H1 (cell line): ENCODE results near the gene ILF3. TPM values are rescaled to one million over a fixed set of nuclear protein-coding genes. Genes with fewer than 3 reads are reported as not detected.

Source experiments
- CTCF ChIA-PET: fragments of 300-600 bp; sonication (Branson Sonifier 250); formaldehyde crosslinking; loops from one replicate; lab custom pipeline; 2021; ENCODE audit not compliant: partially characterized antibody; lab: Charles Lee
- POLR2A ChIA-PET: fragments of 300-600 bp; sonication (Branson Sonifier 250); formaldehyde crosslinking; loops from one replicate; lab custom pipeline; 2021; ENCODE audit warnings: inconsistent platforms; ENCODE audit not compliant: partially characterized antibody; lab: Charles Lee
- DNase-seq, 2 experiments: peaks; one replicate each; pipeline versions ENCODE4 v3.0.0 to v3.0.0-alpha.2; 2010 to 2022; ENCODE audit warnings: low spot score in 2 of 2, low read depth in 1 of 2, mixed read lengths in 1 of 2
- FAIRE-seq: peaks from 2 replicates; lab custom pipeline; 2011; peaks lifted over from hg19 to GRCh38; lab: Jason Lieb, UNC
- H2AFZ ChIP-seq: 2 replicates; pipeline ENCODE4 v1.8.1; 2012; ENCODE audit warnings: low read length, inconsistent platforms
- H2AK5ac ChIP-seq: 2 replicates; pipeline ENCODE4 v1.6.1; 2013; ENCODE audit warnings: low read depth, low read length
- H2BK120ac ChIP-seq: replicated peaks from 2 replicates; pipeline ENCODE3; 2013; ENCODE audit warnings: low read depth, low read length, inconsistent platforms
- H2BK12ac ChIP-seq: 2 replicates; pipeline ENCODE4 v1.6.1; 2013; ENCODE audit warnings: low read depth, low read length
- H2BK15ac ChIP-seq: 2 replicates; pipeline ENCODE4 v1.6.1; 2013; ENCODE audit warnings: low read length
- H2BK20ac ChIP-seq: 2 replicates; pipeline ENCODE4 v1.6.1; 2013; ENCODE audit warnings: low read length
- H2BK5ac ChIP-seq: 2 replicates; pipeline ENCODE4 v1.6.1; 2013; ENCODE audit warnings: low read depth, low read length
- H3K14ac ChIP-seq: 2 replicates; pipeline ENCODE4 v1.6.1; 2013; ENCODE audit warnings: inconsistent platforms; ENCODE audit not compliant: insufficient read length
- H3K18ac ChIP-seq: 2 replicates; pipeline ENCODE4 v1.6.1; 2013; ENCODE audit warnings: low read length; ENCODE audit errors: extremely low read depth
- H3K23ac ChIP-seq: 2 replicates; pipeline ENCODE4 v1.6.1; 2013; ENCODE audit warnings: inconsistent platforms; ENCODE audit not compliant: insufficient read length
- H3K23me2 ChIP-seq: 2 replicates; pipeline ENCODE4 v1.6.1; 2013; ENCODE audit warnings: low read depth, low read length
- H3K27ac ChIP-seq: 2 replicates; pipeline ENCODE4 v1.6.1; 2011; ENCODE audit warnings: low read depth, low read length, inconsistent platforms
- H3K27me3 ChIP-seq, 4 experiments: replicated peaks in 1 of 4; 1 replicate in 1 of 4; 2 replicates in 3 of 4; pipeline versions ENCODE4 v1.6.1 to v1.8.1; 2011 to 2013; ENCODE audit warnings: low read length in 3 of 4, mild to moderate bottlenecking in 3 of 4, inconsistent platforms in 2 of 4, mixed read lengths in 2 of 4, moderate library complexity in 1 of 4; ENCODE audit not compliant: control insufficient read depth in 3 of 4, insufficient read depth in 3 of 4; ENCODE audit errors: extremely low read depth in 1 of 4
- H3K36me3 ChIP-seq, 4 experiments: 2 replicates each; pipeline versions ENCODE4 v1.6.1 to v1.8.1; 2011 to 2013; ENCODE audit warnings: mild to moderate bottlenecking in 4 of 4, low read length in 3 of 4, moderate library complexity in 2 of 4, control low read depth in 1 of 4, inconsistent platforms in 1 of 4; ENCODE audit not compliant: insufficient read depth in 4 of 4, control insufficient read depth in 2 of 4
- H3K4ac ChIP-seq: replicated peaks from 2 replicates; pipeline ENCODE3; 2013; ENCODE audit warnings: low read length, low read depth, mixed read lengths, inconsistent platforms; ENCODE audit not compliant: insufficient read length
- H3K4me1 ChIP-seq, 4 experiments: replicated peaks in 1 of 4; 1 replicate in 1 of 4; 2 replicates in 3 of 4; pipeline versions ENCODE4 v1.6.1 to v1.8.1; 2011 to 2013; ENCODE audit warnings: low read length in 3 of 4, inconsistent platforms in 2 of 4, mixed read lengths in 1 of 4; ENCODE audit not compliant: insufficient read depth in 4 of 4, control insufficient read depth in 3 of 4
- H3K4me2 ChIP-seq, 2 experiments: 2 replicates each; pipeline versions ENCODE4 v1.6.1 to v1.8.1; 2011 to 2013; ENCODE audit warnings: low read depth in 2 of 2, low read length in 2 of 2, control low read depth in 1 of 2, inconsistent platforms in 1 of 2, mild to moderate bottlenecking in 1 of 2; ENCODE audit not compliant: insufficient read depth in 1 of 2
- H3K4me3 ChIP-seq, 4 experiments: fragments of 200-600, 300-600 bp in 1 of 4; sonication (generic), shearing (Covaris generic), sonication (Bioruptor Twin) in 1 of 4; 2 replicates each; pipeline versions ENCODE4 v1.5.1 to v1.8.1; 2011 to 2016; ENCODE audit warnings: low read length in 4 of 4, low read depth in 3 of 4, control low read depth in 2 of 4, inconsistent platforms in 2 of 4, mild to moderate bottlenecking in 2 of 4, mixed read lengths in 1 of 4, moderate library complexity in 1 of 4; ENCODE audit not compliant: insufficient read depth in 2 of 4; ENCODE audit errors: extremely low read depth in 1 of 4
- H3K56ac ChIP-seq: replicated peaks from 2 replicates; pipeline ENCODE3; 2013; ENCODE audit warnings: low read depth, mild to moderate bottlenecking, mixed read lengths, low read length, inconsistent platforms; ENCODE audit not compliant: insufficient read length
- H3K79me1 ChIP-seq: 2 replicates; pipeline ENCODE4 v1.6.1; 2013; ENCODE audit warnings: low read depth, low read length, control low read depth
- H3K79me2 ChIP-seq, 2 experiments: 2 replicates each; pipeline versions ENCODE4 v1.6.1 to v1.8.1; 2012 to 2013; ENCODE audit warnings: low read length in 2 of 2, mild to moderate bottlenecking in 2 of 2, inconsistent platforms in 1 of 2; ENCODE audit not compliant: insufficient read depth in 2 of 2, control insufficient read depth in 1 of 2
- H3K9ac ChIP-seq, 4 experiments: replicated peaks in 1 of 4; 1 replicate in 1 of 4; 2 replicates in 3 of 4; pipeline versions ENCODE4 v1.6.1 to v1.8.1; 2011 to 2013; ENCODE audit warnings: low read depth in 3 of 4, low read length in 3 of 4, control low read depth in 2 of 4, mild to moderate bottlenecking in 2 of 4, moderate library complexity in 2 of 4, inconsistent platforms in 1 of 4; ENCODE audit errors: extremely low read depth in 1 of 4
- H3K9me3 ChIP-seq, 2 experiments: 2 replicates each; pipeline versions ENCODE4 v1.6.1 to v1.8.1; 2012 to 2013; ENCODE audit warnings: mild to moderate bottlenecking in 2 of 2, moderate library complexity in 2 of 2, control low read depth in 1 of 2, inconsistent platforms in 1 of 2, low read depth in 1 of 2, low read length in 1 of 2, mixed read lengths in 1 of 2; ENCODE audit not compliant: insufficient read depth in 2 of 2
- H4K20me1 ChIP-seq, 2 experiments: replicated peaks in 1 of 2; 2 replicates each; pipeline versions ENCODE3 to v1.8.1; 2011 to 2013; ENCODE audit warnings: inconsistent platforms in 2 of 2, low read length in 2 of 2, mild to moderate bottlenecking in 1 of 2; ENCODE audit not compliant: insufficient read depth in 2 of 2, control insufficient read depth in 1 of 2
- H4K5ac ChIP-seq: 2 replicates; pipeline ENCODE4 v1.6.1; 2013; ENCODE audit warnings: low read length, low read depth, mixed read lengths, inconsistent platforms; ENCODE audit not compliant: insufficient read length
- H4K8ac ChIP-seq: 2 replicates; pipeline ENCODE4 v1.8.0; 2013; ENCODE audit warnings: mild to moderate bottlenecking, moderate library complexity, low read length, inconsistent platforms; ENCODE audit not compliant: insufficient read depth; ENCODE audit errors: extremely low read depth
- H4K91ac ChIP-seq: replicated peaks from 2 replicates; pipeline ENCODE3; 2013; ENCODE audit warnings: low read length, mixed read lengths, inconsistent platforms; ENCODE audit not compliant: insufficient read length
- EP300 ChIP-seq, 2 experiments: IDR thresholded peaks; 1 replicate in 1 of 2; 2 replicates in 1 of 2; pipeline ENCODE4 v1.6.1; 2011 to 2012; ENCODE audit warnings: low read depth in 2 of 2, low read length in 2 of 2, mild to moderate bottlenecking in 2 of 2, borderline replicate concordance in 1 of 2, inconsistent platforms in 1 of 2, moderate library complexity in 1 of 2
- EZH2 ChIP-seq: fragments of 200-600 bp; sonication (generic); IDR thresholded peaks from 2 replicates; pipeline ENCODE4 v1.7.1; 2012; ENCODE audit warnings: low read depth, mild to moderate bottlenecking, moderate library complexity, low read length, inconsistent platforms; ENCODE audit not compliant: severe bottlenecking
- HDAC6 ChIP-seq: IDR thresholded peaks from one replicate; pipeline ENCODE4 v1.7.1; 2012; ENCODE audit warnings: low read depth, mild to moderate bottlenecking, inconsistent platforms, low read length, moderate library complexity
- SIRT6 ChIP-seq: IDR thresholded peaks from one replicate; pipeline ENCODE4 v1.7.1; 2012; ENCODE audit warnings: low read length, inconsistent platforms
- TAF7 ChIP-seq: optimal IDR thresholded peaks from 2 replicates; pipeline ENCODE3; 2011; ENCODE audit warnings: low read depth, mild to moderate bottlenecking, inconsistent platforms, low read length, moderate library complexity, borderline replicate concordance
- TCF12 ChIP-seq: IDR thresholded peaks from 2 replicates; pipeline ENCODE4 v1.6.1; 2011; ENCODE audit warnings: low read depth, mild to moderate bottlenecking, low read length
- WGBS, 2 experiments: shearing (Covaris generic) in 1 of 2; methylation state at CpG; one replicate each; pipeline versions ENCODE4 v1.1.6 to v1.1.7; 2013 to 2015; ENCODE audit warnings: low lambda C conversion rate in 2 of 2, mixed read lengths in 2 of 2, inconsistent platforms in 1 of 2, low coverage in 1 of 2, missing lambda C conversion rate in 1 of 2; ENCODE audit not compliant: insufficient replicate concordance in 2 of 2, insufficient coverage in 1 of 2, insufficient read length in 1 of 2; ENCODE audit errors: extremely low coverage in 1 of 2, missing lambda C conversion rate in 1 of 2; 5-methylcytosine and 5-hydroxymethylcytosine counted together
- polyA plus RNA-seq, 7 experiments: library from polyadenylated mRNA; depleted of rRNA in 3 of 7; stranded (reverse) in 5 of 7; unstranded in 2 of 7; fragments of >200 nt in 5 of 7; fragments of 200-250 nt in 2 of 7; gene quantifications; 1 replicate in 5 of 7; 2 replicates in 1 of 7; 4 replicates in 1 of 7; pipeline versions ENCODE4 v1.2.1 to v1.2.3, GENCODE V29; 2011 to 2013; ENCODE audit warnings: missing spikeins in 2 of 7, mixed read lengths in 2 of 7
- total RNA-seq: library from RNA; stranded (reverse); fragmentation: NEBNext Ultra II Directional; extraction: Animal tissue kit (Norgen Biotek cat#: 25700); gene quantifications from 2 replicates; pipeline ENCODE4 v1.2.1, GENCODE V29; 2021

Gene ILF3
- total and polyA plus RNA-seq, 2 of the 8 experiments (the other 6 are each of a cell fraction or from before 2014, with no cell fraction given), result 291 to 695 TPM

DNA sequence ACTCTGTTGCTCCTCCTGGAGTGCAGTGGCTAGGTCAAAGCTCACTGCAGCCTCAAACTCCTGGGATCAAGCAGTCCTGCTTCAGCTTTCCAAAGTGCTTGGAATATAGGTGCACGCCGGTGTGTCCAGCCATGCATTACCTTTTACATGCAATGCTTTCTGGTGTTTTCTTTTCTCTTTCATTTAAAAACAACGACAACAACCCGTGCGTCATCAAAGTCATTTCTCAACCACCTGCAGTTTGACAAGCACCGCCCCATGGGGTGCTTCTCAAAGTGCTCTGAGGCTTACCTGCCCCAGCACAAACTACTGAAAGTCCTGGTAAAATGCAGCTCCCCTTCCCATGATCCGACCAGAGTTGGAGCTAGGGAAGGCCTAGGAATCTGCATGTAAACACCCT is 54.1 kb downstream of the ILF3 start:
- no peak overlapping the region for H3K9ac ChIP-seq
- H3K23me2 ChIP-seq, result no peaks in the 10 kb centered on the region
- no peak overlapping the region for H3K4ac ChIP-seq
- no peak overlapping the region for H3K23ac ChIP-seq
- H4K5ac ChIP-seq, result no peak overlapping the region
- ChIA-PET CTCF (interaction anchor here (0.9 to 1.7 kb wide), 3 partner anchors 9 to 236 kb away, joined by 4 to 7 read pairs (median 5); partner anchors contain the start of gene DNM2), POLR2A (interaction anchor here (0.6 to 55.9 kb wide), 3 partner anchors 9 to 164 kb away, joined by 3 to 1874 read pairs (median 3); partner anchors contain the start of genes DNM2 and ILF3)
- TF ChIP-seq EZH2 (no peak), EP300 (IDR thresholded peaks at IDR 0.05; ENCODE audit: borderline replicate concordance in 1 of 2, low read depth in 2 of 2, low read length in 2 of 2) (no peak), HDAC6 (no peak), TAF7 (no peak), SIRT6 (no peak), TCF12 (no peak)
- DNase-seq, result no peak
- H3K4me3 ChIP-seq, result no peak overlapping the region
- H3K14ac ChIP-seq, result no peak overlapping the region
- H2BK15ac ChIP-seq, result no peak overlapping the region
- H2AFZ ChIP-seq, result no peak overlapping the region
- no peak overlapping the region for H3K27ac ChIP-seq
- H2BK20ac ChIP-seq, result no peak overlapping the region
- no peaks in the 10 kb centered on the region for H3K27me3 ChIP-seq
- H2BK12ac ChIP-seq, result no peak overlapping the region
- no peaks in the 10 kb centered on the region for H3K79me2 ChIP-seq
- no peak overlapping the region for H2BK120ac ChIP-seq
- H3K18ac ChIP-seq, result no peak overlapping the region
- WGBS, 2 experiments, result 84% methylated on average over 7 of the region's 7 CpGs; no CpG with 5 or more reads in 1 of the 2 experiments
- H2BK5ac ChIP-seq, result no peak overlapping the region
- H3K79me1 ChIP-seq, result no peaks in the 10 kb centered on the region
- no peak overlapping the region for H3K56ac ChIP-seq
- peaks cover 0 to 2% of the 10 kb centered on the region in 2 experiments for H4K20me1 ChIP-seq
- FAIRE-seq, result no peak
- H4K91ac ChIP-seq, result no peak overlapping the region
- no peak overlapping the region for H4K8ac ChIP-seq
- H2AK5ac ChIP-seq, result no peak overlapping the region
- H3K4me2 ChIP-seq, result no peak overlapping the region
- H3K9me3 ChIP-seq, result no peaks in the 10 kb centered on the region
- H3K36me3 ChIP-seq, result peaks cover 0 to 15% (median 4%) of the 10 kb centered on the region in 4 experiments; a peak in 4 of 8 replicates
- no peaks in the 10 kb centered on the region for H3K4me1 ChIP-seq
